Measurements from ENCODE around the gene MYO1H.

Gene MYO1H

DNA sequence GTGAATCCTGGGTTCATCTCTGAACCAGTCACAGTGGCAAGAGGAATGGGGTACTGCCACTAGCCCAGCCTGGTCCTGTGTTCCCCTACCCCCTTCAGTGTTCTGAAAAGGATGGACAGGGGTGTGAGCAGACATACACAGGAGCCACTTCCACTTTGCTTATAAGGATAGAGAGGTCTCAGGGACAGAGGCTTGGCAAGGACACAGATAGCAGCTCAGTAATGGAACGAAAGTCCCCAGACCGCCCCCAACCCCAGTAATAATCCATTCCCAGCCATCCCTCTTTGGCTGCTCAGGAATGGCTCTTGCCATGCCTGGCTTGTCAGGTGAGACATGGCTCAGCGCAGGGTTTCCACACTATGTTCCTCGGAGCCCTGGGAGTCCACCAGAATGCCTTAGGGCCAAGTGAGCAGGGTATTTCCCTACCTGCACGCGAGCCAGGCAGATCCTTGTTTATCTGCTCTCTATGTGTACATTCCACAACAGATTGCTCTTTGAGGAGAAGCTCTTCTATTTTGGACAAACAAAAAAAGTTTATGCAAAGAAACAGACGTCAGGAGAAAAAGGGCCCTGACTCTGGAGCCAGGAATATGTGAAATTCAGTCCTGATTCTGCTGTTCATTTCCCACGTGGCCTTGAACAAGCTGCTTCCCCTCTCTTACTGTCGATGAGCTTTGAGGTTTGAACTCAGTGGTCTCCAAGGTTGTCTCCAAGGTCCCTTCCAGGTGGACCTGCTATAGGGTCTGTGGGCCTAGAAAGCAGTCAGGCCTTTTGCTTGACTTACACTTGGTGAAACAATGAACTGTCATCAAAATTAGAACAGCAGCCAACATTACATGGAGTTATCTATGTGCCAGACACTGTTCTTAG lies 139.7 kb downstream of the MYO1H start:
- no CpG with 5 or more reads among the region's 9 CpGs for WGBS (ENCODE audit: extremely low coverage, insufficient coverage, insufficient read length)
- no peak overlapping the region for H2AK5ac ChIP-seq (ENCODE audit: low read length)
- no peak overlapping the region for H3K23ac ChIP-seq (ENCODE audit: low read length)
- peak; percentile 87 to 91 for DNase-seq
- no peak overlapping the region for H3K14ac ChIP-seq (ENCODE audit: low read length)
- no peaks in the 10 kb centered on the region for H3K79me1 ChIP-seq (ENCODE audit: low read length)
- H3K4me3 ChIP-seq (ENCODE audit: low read depth, low read length), result no peak overlapping the region
- H3K4ac ChIP-seq (ENCODE audit: low read depth, low read length), result no peak overlapping the region
- H3K27ac ChIP-seq (ENCODE audit: low read depth, low read length), result no peak overlapping the region
- H3K4me1 ChIP-seq (ENCODE audit: control insufficient read depth in 1 of 2, insufficient read depth in 2 of 2, low read length in 2 of 2), result no peaks in the 10 kb centered on the region
- H4K91ac ChIP-seq (ENCODE audit: low read depth, low read length), result no peak overlapping the region
- H3K9ac ChIP-seq (ENCODE audit: low read length), result no peak overlapping the region
- H4K12ac ChIP-seq (ENCODE audit: low read depth, low read length), result no peak overlapping the region
- H2AFZ ChIP-seq (ENCODE audit: insufficient read depth, low read length, poor library complexity), result no peak overlapping the region
- no peak overlapping the region for H3K4me2 ChIP-seq (ENCODE audit: low read length)
- H3K79me2 ChIP-seq (ENCODE audit: control insufficient read depth, insufficient read depth, low read length, poor library complexity), result no peaks in the 10 kb centered on the region
- no peak overlapping the region for H2BK120ac ChIP-seq (ENCODE audit: insufficient read depth, low read length, poor library complexity)
- H4K8ac ChIP-seq (ENCODE audit: low read depth, low read length), result no peak overlapping the region
- H2BK12ac ChIP-seq (ENCODE audit: low read length), result no peak overlapping the region
- H3K9me3 ChIP-seq (ENCODE audit: insufficient read depth, low read depth, low read length), result no peaks in the 10 kb centered on the region
- H3K36me3 ChIP-seq (ENCODE audit: control insufficient read depth in 1 of 2, insufficient read depth in 2 of 2, low read length in 2 of 2), result peaks cover 37 to 69% of the 10 kb centered on the region in 2 experiments
- H3K27me3 ChIP-seq (ENCODE audit: insufficient read depth, low read length), result no peaks in the 10 kb centered on the region
- H3K18ac ChIP-seq (ENCODE audit: low read length), result no peak overlapping the region
- H2BK5ac ChIP-seq (ENCODE audit: low read depth, low read length, poor library complexity), result no peak overlapping the region

DNA sequence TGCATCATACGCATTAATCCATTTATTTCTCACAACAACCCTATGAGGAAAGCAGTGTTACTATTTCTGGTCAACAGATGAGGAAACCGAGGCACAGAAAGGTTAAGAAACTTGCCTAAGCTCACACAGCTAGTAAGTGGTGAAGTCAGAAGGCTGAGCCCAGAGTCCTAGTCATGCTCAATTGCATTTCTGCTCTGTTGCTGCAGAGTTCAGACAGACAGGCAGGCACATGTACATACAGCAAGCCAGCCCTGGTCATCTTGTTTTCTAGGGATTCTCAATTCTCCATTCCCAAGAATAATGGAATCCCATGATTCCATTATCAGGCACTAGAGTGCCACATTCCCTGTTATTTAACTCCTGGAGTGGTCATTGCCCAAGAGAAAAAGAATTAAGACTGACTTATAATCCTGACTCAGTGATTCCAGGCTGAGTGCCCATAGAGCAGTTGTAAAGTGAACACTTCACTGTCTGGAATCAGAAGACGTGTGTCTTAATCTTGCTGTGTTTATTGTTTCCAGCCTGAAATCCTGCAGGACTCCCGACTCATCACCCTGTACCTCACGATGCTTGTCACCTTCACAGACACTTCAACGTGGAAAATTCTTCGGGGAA lies 140.5 kb downstream of the MYO1H start:
- WGBS (ENCODE audit: extremely low coverage, insufficient coverage, insufficient read length), result no CpG with 5 or more reads among the region's 7 CpGs
- no peak overlapping the region for H3K4ac ChIP-seq (ENCODE audit: low read depth, low read length)
- no peaks in the 10 kb centered on the region for H3K79me1 ChIP-seq (ENCODE audit: low read length)
- H3K4me2 ChIP-seq (ENCODE audit: low read length), result no peak overlapping the region
- H3K23ac ChIP-seq (ENCODE audit: low read length), result no peak overlapping the region
- no peak overlapping the region for H3K14ac ChIP-seq (ENCODE audit: low read length)
- H4K8ac ChIP-seq (ENCODE audit: low read depth, low read length), result no peak overlapping the region
- no peak overlapping the region for H4K12ac ChIP-seq (ENCODE audit: low read depth, low read length)
- no peak overlapping the region for H2AK5ac ChIP-seq (ENCODE audit: low read length)
- DNase-seq, result no peak
- no peak overlapping the region for H2BK5ac ChIP-seq (ENCODE audit: low read depth, low read length, poor library complexity)
- no peak overlapping the region for H2BK12ac ChIP-seq (ENCODE audit: low read length)
- no peak overlapping the region for H2BK120ac ChIP-seq (ENCODE audit: insufficient read depth, low read length, poor library complexity)
- no peaks in the 10 kb centered on the region for H3K79me2 ChIP-seq (ENCODE audit: control insufficient read depth, insufficient read depth, low read length, poor library complexity)
- no peaks in the 10 kb centered on the region for H3K4me1 ChIP-seq (ENCODE audit: control insufficient read depth in 1 of 2, insufficient read depth in 2 of 2, low read length in 2 of 2)
- H3K36me3 ChIP-seq (ENCODE audit: control insufficient read depth in 1 of 2, insufficient read depth in 2 of 2, low read length in 2 of 2), result peaks cover 40 to 71% of the 10 kb centered on the region in 2 experiments
- no peak overlapping the region for H4K91ac ChIP-seq (ENCODE audit: low read depth, low read length)
- H3K4me3 ChIP-seq (ENCODE audit: low read depth, low read length), result no peak overlapping the region
- no peaks in the 10 kb centered on the region for H3K27me3 ChIP-seq (ENCODE audit: insufficient read depth, low read length)
- H2AFZ ChIP-seq (ENCODE audit: insufficient read depth, low read length, poor library complexity), result no peak overlapping the region
- H3K9me3 ChIP-seq (ENCODE audit: insufficient read depth, low read depth, low read length), result no peaks in the 10 kb centered on the region
- no peak overlapping the region for H3K27ac ChIP-seq (ENCODE audit: low read depth, low read length)
- no peak overlapping the region for H3K9ac ChIP-seq (ENCODE audit: low read length)
- no peak overlapping the region for H3K18ac ChIP-seq (ENCODE audit: low read length)

DNA sequence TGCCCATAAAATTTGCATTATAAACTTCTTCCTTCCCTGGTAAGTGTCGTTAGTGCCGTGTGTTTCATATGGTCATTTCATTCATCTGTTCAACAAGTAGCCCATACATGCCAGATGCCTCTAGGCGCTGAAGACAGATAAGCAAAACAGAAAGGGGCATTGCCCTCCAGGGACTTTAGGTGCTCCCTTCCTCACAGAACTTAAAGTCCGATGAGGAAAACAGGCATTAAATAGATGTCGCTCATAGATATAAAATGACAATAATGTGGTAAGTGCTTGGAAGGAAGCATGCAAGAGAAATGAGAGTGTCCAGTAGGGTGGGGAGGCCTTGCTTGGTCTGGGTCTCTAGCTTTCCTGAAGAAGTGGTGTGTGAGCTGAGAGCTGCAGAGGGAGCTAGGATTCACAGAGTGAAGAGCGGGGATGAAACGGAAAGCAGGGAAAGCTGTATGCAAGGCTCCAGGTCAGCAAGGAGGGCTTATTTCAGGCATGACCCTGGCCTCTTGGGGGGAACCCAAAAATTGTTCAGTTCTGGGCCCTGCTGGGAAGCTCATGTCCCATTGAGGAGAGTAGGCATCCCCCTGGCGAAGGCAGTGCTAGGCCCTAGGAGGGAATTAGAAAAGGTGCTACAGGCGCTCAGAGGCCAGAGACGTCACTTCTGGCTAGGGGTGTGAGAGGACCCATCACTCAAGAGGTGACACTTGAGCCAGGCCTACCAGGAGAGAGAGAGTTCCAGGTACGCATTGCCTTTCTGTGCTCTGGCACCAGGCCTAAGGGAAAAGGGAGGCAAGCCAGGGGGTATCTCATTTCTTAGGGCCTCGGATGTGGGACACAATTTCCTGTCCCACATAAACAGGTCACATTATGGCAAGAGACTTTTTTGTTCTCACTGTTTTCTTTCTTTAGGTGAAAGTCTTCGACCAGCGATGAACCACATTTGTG lies 141.6 kb downstream of the MYO1H start:
- H3K4me2 ChIP-seq (ENCODE audit: low read length), result no peak overlapping the region
- no peaks in the 10 kb centered on the region for H3K79me1 ChIP-seq (ENCODE audit: low read length)
- H4K8ac ChIP-seq (ENCODE audit: low read depth, low read length), result no peak overlapping the region
- no peak overlapping the region for H3K4ac ChIP-seq (ENCODE audit: low read depth, low read length)
- no peak overlapping the region for H4K12ac ChIP-seq (ENCODE audit: low read depth, low read length)
- peaks cover 36 to 68% of the 10 kb centered on the region in 2 experiments for H3K36me3 ChIP-seq (ENCODE audit: control insufficient read depth in 1 of 2, insufficient read depth in 2 of 2, low read length in 2 of 2)
- no peak overlapping the region for H2BK120ac ChIP-seq (ENCODE audit: insufficient read depth, low read length, poor library complexity)
- DNase-seq, result peak; percentile 65 to 82
- H3K14ac ChIP-seq (ENCODE audit: low read length), result no peak overlapping the region
- H2BK5ac ChIP-seq (ENCODE audit: low read depth, low read length, poor library complexity), result no peak overlapping the region
- WGBS (ENCODE audit: extremely low coverage, insufficient coverage, insufficient read length), result no CpG with 5 or more reads among the region's 14 CpGs
- no peak overlapping the region for H3K9ac ChIP-seq (ENCODE audit: low read length)
- H3K18ac ChIP-seq (ENCODE audit: low read length), result no peak overlapping the region
- no peaks in the 10 kb centered on the region for H3K79me2 ChIP-seq (ENCODE audit: control insufficient read depth, insufficient read depth, low read length, poor library complexity)
- H4K91ac ChIP-seq (ENCODE audit: low read depth, low read length), result no peak overlapping the region
- no peak overlapping the region for H2BK12ac ChIP-seq (ENCODE audit: low read length)
- no peak overlapping the region for H3K4me3 ChIP-seq (ENCODE audit: low read depth, low read length)
- H2AFZ ChIP-seq (ENCODE audit: insufficient read depth, low read length, poor library complexity), result no peak overlapping the region
- no peak overlapping the region for H3K27ac ChIP-seq (ENCODE audit: low read depth, low read length)
- no peaks in the 10 kb centered on the region for H3K9me3 ChIP-seq (ENCODE audit: insufficient read depth, low read depth, low read length)
- no peak overlapping the region for H2AK5ac ChIP-seq (ENCODE audit: low read length)
- H3K4me1 ChIP-seq (ENCODE audit: control insufficient read depth in 1 of 2, insufficient read depth in 2 of 2, low read length in 2 of 2), result no peaks in the 10 kb centered on the region
- no peak overlapping the region for H3K23ac ChIP-seq (ENCODE audit: low read length)
- no peaks in the 10 kb centered on the region for H3K27me3 ChIP-seq (ENCODE audit: insufficient read depth, low read length)

DNA sequence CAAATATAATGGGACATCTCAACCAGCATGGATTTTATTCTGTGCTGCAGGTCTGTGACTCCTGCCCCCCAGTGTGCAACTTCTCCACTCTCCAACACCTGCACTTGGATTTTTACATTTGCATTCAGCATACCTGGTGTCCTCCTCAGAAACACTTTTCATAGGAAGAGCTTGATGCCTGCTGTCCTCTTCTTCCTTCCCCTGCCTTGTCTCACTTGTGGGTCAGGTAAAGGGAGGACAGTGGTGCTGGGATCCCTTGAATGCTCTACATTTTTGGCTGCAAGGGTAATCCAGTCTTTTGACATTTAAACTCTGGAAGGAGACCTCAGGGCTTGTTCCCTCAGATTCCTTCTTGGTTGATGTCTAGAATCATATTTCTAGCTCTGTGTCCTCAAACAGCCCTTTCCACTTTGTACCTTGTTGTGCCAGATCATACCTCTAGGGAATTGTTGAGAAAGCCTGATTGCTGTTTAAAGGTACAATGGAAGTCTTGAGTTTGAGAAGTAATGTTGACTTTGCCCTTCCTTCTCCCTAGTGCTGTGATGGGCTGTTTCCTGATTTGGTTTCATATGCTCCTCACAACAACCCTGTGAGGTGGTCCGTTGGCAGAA lies 142.4 kb downstream of the MYO1H start:
- H3K14ac ChIP-seq (ENCODE audit: low read length), result no peak overlapping the region
- peaks cover 33 to 64% of the 10 kb centered on the region in 2 experiments for H3K36me3 ChIP-seq (ENCODE audit: control insufficient read depth in 1 of 2, insufficient read depth in 2 of 2, low read length in 2 of 2)
- no peak overlapping the region for H2BK5ac ChIP-seq (ENCODE audit: low read depth, low read length, poor library complexity)
- no peak overlapping the region for H2AFZ ChIP-seq (ENCODE audit: insufficient read depth, low read length, poor library complexity)
- H2BK12ac ChIP-seq (ENCODE audit: low read length), result no peak overlapping the region
- no CpG with 5 or more reads among the region's 1 CpG for WGBS (ENCODE audit: extremely low coverage, insufficient coverage, insufficient read length)
- H3K27me3 ChIP-seq (ENCODE audit: insufficient read depth, low read length), result no peaks in the 10 kb centered on the region
- H2BK120ac ChIP-seq (ENCODE audit: insufficient read depth, low read length, poor library complexity), result no peak overlapping the region
- H3K18ac ChIP-seq (ENCODE audit: low read length), result no peak overlapping the region
- H3K9me3 ChIP-seq (ENCODE audit: insufficient read depth, low read depth, low read length), result no peaks in the 10 kb centered on the region
- H4K12ac ChIP-seq (ENCODE audit: low read depth, low read length), result no peak overlapping the region
- peak; percentile 73 to 87 for DNase-seq
- H3K79me1 ChIP-seq (ENCODE audit: low read length), result no peaks in the 10 kb centered on the region
- no peak overlapping the region for H4K8ac ChIP-seq (ENCODE audit: low read depth, low read length)
- H3K79me2 ChIP-seq (ENCODE audit: control insufficient read depth, insufficient read depth, low read length, poor library complexity), result no peaks in the 10 kb centered on the region
- H3K4ac ChIP-seq (ENCODE audit: low read depth, low read length), result no peak overlapping the region
- no peak overlapping the region for H3K4me3 ChIP-seq (ENCODE audit: low read depth, low read length)
- no peak overlapping the region for H3K4me2 ChIP-seq (ENCODE audit: low read length)
- H3K9ac ChIP-seq (ENCODE audit: low read length), result no peak overlapping the region
- H4K91ac ChIP-seq (ENCODE audit: low read depth, low read length), result no peak overlapping the region
- H3K4me1 ChIP-seq (ENCODE audit: control insufficient read depth in 1 of 2, insufficient read depth in 2 of 2, low read length in 2 of 2), result no peaks in the 10 kb centered on the region
- H3K27ac ChIP-seq (ENCODE audit: low read depth, low read length), result no peak overlapping the region
- no peak overlapping the region for H2AK5ac ChIP-seq (ENCODE audit: low read length)
- no peak overlapping the region for H3K23ac ChIP-seq (ENCODE audit: low read length)

All from trophoblast cell (in vitro differentiated cells and primary cell).